Breast epithelium (tissue), 3 donors: Measurements from ENCODE around the gene IRGQ.

Source experiments
- CTCF ChIP-seq, 3 donors: fragments of 450-650 bp; IDR thresholded peaks; one replicate each; pipeline ENCODE4 v1.5.1; 2016 to 2017; ENCODE audit warnings: antibody characterized with exemption in 3 of 3, mild to moderate bottlenecking in 3 of 3, moderate library complexity in 3 of 3
- POLR2A ChIP-seq: fragments of 450-650 bp; IDR thresholded peaks from one replicate; pipeline ENCODE4 v1.6.1; 2016; ENCODE audit warnings: antibody characterized with exemption, mild to moderate bottlenecking, moderate library complexity
- POLR2AphosphoS5 ChIP-seq, 3 donors: sonication (generic); formaldehyde crosslinking; IDR thresholded peaks; one replicate each; pipeline ENCODE4 v1.6.1; 2017; ENCODE audit warnings: antibody characterized with exemption in 3 of 3

GRCh38 chr19:43634068-43634467 lies 38.1 kb upstream of the IRGQ start:
- TF ChIP-seq POLR2A (no peak), CTCF (IDR thresholded peaks at IDR 0.05) (no peak), POLR2AphosphoS5 (IDR thresholded peaks at IDR 0.05) (no peak)
